HL-60/S4 (cell line): ENCODE results near the gene OR52H1.
"Not testable (repeated sequence)": the region's sequence is repeated elsewhere in the genome, so short reads cannot be mapped to it uniquely, and the experiment has no call there.

Experiments used
- in situ Hi-C: fragments of 300-500 bp; cut with MboI; formaldehyde crosslinking; loops from 2 replicates; pipeline ENCODE4 v1.14.3; 2022; ENCODE audit warnings: low sequenced_read_pairs

OR52H1 gene

GRCh38 chr11:5548440-5548839 is at the start of gene OR52H1:
Gene OR52H1 (minus strand): TSS chr11:5548540. CDS start chr11:5545505, 3,035 bp downstream.
- in situ Hi-C loops: no loop called here

DNA sequence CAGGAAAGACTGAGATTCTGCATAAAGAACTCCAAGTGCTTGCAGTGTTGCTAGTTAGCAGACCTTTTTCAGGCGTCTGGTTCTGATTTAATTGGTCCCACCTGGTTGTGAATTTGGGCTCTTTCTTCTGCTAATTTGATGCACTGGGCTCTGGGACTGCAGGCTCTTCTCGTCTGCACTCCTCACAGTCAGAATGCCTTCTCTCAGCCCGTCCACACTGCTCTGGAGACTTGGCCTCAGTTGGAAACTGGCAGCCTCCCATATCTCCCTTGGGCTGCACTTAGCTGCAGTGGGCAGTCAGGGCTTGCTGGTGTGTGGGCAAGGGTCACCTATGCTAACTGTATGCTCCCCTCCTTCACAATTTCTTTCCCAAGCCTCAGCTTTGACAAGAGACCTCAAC is 49.6 kb upstream of the OR52H1 start:
- in situ Hi-C loops: no loop called here

DNA sequence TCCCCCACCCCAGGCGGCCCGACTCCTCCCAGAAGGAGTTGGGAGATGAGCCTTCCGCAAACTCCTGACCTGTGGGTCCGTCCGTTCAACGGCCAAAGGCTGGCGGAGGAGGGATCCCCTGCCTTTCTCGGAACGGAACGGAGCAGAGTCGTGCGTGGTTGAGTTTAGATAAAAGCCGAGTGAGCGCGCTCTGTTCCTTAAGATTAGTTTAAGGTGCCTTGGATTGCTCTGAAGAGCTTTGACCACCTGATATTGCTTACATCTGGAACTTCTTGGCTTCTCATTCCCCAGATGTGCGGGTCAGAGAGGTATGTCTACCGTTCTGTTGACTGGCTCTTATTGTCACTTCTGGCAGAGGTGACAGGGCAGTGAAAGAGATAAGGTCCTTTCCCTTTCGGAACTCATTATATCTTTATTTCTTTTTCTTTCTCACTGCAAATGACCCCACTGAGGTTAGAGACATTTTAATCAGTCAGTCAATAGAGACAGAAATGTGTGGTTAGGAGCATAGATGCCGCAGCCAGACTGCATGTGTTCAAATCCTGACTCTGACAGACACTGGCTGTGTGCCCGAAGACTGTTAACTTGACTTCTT is 48.4 kb upstream of the OR52H1 start, which contains the start of gene TRIM6:
Gene TRIM6 (plus strand): TSS at position 31 of the 595 bp plus-strand sequence. CDS start 261 bp downstream, at position 292.
- in situ Hi-C loops: no loop called here

DNA sequence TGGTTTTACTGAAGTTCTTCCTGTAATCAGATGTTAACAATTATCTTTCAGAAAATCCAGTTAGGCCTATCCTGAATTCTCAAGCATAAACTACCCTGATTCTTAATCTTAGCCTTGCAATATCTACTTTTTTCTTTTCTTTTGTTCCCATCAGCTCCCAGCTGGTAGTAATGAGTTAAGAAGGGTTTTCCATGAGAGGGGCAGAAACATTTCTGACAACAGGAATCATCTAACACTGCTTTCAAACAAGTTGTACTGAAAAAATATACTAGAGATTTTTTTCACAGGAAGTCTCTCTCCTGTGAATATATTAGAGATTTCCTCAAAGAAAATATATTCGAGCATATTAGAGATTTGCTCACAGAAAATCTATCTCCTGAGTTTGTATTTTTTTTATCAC is 44.8 kb upstream of the OR52H1 start:
- in situ Hi-C loops: no loop called here

GRCh38 chr11:5592615-5593014 is 44.3 kb upstream of the OR52H1 start:
- in situ Hi-C loops: no loop called here

DNA sequence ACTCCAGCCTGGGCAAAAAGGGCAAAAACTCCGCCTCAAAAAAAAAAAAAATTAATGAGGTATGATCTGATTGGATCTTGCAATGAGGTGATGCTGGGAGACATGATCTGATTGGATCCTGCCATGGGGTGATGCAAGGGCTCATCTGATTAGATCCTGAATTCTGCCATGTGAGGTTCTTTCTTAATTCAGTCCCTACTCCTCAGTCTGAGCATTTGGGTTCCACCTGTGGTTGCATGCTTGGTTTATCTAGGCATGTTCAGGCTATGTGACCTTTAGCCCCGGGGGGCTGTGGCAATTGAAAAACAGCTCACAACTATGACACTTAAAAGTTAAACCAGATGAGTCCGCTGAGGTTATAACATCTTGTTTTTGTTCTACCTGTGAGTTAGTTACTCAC is 43.3 kb upstream of the OR52H1 start:
- in situ Hi-C loops: no loop called here

GRCh38 chr11:5589906-5590305 is 41.6 kb upstream of the OR52H1 start:
- in situ Hi-C loops: not testable (repeated sequence)

- in situ Hi-C loops: not testable (repeated sequence)
These were observed 36.1 kb upstream of the OR52H1 start for GRCh38 chr11:5584458-5584857.

DNA sequence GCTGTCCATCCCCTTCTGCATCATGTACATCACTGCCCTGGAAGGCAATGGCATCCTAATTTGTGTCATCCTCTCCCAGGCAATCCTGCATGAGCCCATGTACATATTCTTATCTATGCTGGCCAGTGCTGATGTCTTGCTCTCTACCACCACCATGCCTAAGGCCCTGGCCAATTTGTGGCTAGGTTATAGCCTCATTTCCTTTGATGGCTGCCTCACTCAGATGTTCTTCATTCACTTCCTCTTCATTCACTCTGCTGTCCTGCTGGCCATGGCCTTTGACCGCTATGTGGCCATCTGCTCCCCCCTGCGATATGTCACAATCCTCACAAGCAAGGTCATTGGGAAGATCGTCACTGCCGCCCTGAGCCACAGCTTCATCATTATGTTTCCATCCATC is 32.7 kb upstream of the OR52H1 start:
- in situ Hi-C loops: no loop called here

DNA sequence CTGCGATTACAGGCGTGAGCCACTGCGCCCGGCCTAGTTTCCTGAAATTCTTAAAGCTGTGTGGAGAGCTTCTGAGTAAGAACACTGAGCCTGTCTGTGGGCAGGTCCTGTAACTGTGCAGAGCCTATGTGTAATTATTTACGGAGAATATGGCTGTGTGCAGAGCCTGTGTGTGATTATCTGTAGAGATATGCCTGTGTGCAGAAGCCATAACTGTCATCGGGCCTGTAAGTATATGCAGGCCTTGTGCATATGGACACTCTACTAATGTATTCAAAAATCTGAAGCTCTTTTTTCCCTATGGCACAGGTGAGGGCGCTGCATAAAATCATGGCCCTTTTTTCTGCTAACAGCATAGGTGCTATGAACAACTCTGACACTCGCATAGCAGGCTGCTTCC is 32.2 kb upstream of the OR52H1 start, which contains the start of gene OR52B6:
Gene OR52B6 (plus strand): TSS at position 301 of the 400 bp plus-strand sequence. CDS start 0 bp downstream, at position 301.
- in situ Hi-C loops: no loop called here

GRCh38 chr11:5577101-5577500 is 28.8 kb upstream of the OR52H1 start:
- in situ Hi-C loops: no loop called here

DNA sequence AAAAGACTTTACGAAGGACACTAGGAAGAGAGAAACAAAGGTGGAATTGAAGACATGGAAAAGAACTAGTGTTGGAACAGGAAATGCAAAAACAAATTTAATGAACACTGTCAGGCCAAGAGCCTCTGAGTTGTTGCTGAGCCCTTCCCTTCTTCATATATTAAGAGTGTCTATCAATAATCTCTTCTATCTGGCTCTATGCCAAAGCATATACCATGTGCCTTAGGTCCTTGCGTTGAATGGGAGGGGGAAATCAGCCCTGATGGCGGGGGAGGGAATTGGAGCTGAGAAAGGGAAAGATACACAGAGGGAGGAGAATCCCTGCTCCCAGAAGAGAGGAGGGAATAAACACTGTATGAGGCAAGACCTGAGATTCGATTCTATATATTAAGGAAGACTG is 26.8 kb upstream of the OR52H1 start:
- in situ Hi-C loops: no loop called here

- in situ Hi-C loops: no loop called here
These were observed 26.3 kb upstream of the OR52H1 start for GRCh38 chr11:5574654-5575053.

- in situ Hi-C loops: no loop called here
These were observed 16.1 kb upstream of the OR52H1 start for GRCh38 chr11:5564259-5565019.

GRCh38 chr11:5557751-5558150 is 9.4 kb upstream of the OR52H1 start:
- in situ Hi-C loops: no loop called here

GRCh38 chr11:5556596-5557188 is 8.4 kb upstream of the OR52H1 start:
- in situ Hi-C loops: no loop called here

- in situ Hi-C loops: no loop called here
These were observed 5.0 kb upstream of the OR52H1 start for GRCh38 chr11:5553343-5553742.

DNA sequence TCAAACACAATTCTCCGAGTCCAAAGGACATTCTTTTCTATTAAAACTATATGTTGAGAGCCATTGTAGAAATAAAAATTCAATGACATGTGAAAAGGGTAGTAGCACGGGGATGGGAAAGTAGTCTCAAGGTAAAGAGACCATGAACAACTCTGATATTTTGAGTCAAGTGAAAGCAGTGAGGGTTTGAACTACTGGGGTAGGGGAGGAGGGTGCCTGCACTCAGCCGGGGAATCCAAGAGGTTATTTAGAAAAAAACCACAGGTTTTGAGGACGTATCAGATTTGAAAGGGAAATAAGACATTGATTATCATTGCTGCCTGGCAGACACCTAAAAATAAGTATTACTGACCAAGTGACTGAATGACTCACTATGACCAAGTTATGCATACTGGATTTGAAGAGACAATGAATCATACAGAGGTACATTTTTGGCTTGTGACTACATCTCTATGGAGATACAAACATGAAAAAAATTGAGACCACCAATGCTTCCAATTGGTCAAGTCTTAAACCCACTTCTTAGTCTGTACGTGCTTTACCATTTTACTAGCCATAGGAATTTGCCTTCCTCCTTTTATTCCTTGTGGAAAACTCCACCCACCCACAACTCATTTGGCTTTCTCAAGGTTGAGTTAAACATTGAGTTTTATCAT is 2.2 kb upstream of the OR52H1 start:
- in situ Hi-C loops: no loop called here

DNA sequence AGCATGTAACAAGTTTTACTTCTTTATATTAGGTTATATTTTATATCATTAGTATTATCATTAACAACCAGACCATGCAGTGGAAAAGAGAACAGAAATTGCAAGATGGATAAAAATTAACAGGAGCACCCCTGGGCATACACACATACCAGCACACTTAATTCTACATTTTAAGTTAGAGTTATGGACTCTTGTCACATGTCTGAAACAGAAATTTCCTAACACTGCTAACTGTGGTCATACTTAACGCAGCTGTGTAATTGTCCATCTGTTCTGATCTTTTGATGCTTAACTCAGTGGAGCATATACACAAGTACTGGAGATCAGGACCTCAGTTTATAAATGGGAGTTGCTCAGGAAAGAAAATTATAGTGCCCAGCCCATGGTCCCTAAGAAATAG is 358 bp downstream of the OR52H1 start:
- in situ Hi-C loops: no loop called here

DNA sequence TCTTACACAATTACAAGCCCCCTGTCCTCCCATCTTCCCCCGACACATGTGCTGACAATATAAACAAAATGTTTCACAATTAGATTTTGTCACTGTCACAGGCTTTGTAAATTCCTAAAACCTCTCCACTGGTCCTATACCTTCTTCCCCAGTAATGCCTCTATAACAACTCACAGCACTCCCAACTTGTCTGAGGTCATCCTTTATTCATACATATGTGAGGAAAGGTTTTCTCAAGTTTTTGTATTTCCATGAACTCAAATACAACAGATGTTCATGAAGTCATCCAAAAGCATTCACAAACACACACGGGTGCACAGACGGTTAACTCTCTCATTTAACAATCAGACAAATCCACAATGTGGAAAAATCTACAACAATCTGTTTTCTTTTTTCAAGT is 1.9 kb downstream of the OR52H1 start:
- in situ Hi-C loops: no loop called here

DNA sequence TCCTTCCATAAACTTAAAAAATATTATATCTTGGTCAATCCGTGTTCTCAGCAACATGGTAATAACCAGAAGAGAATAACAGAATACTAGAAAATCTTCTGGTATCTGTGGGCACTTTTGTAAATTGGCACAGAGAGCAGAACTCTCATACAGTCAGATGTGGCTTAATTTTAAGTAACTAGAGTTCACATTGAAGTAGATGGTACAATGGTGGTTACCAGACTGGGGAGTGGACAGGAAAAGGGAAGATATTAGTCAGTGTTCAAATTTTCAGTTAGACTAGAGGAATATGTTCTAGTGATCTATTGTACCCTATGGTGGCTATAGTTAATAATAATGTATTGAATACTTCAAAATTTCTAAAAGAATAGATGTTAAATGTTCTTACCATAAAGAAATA is 6.9 kb downstream of the OR52H1 start:
- in situ Hi-C loops: no loop called here

DNA sequence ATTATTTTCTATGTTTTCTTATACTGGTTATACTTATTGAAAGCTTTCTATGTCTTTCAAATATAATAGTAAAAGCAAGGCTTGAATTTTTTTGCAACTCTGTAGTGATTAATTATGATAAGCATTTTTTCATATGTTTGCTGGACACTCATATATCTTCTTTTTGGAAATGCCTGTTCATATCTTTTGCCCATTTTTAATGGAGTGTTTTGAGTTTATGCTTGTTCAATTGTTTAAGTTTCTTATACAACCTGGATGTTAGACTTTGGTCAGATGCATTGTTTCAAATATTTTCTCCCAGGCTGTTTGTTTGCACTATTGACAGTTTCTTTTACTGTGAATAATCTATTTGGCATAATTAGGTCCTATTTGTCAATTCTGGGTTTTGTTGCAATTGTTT is 11.9 kb downstream of the OR52H1 start:
- in situ Hi-C loops: no loop called here
